Measurements from ENCODE around the gene ZNF784.

The ZNF784 gene

GRCh38 chr19:55586976-55587668, 37.2 kb downstream of the ZNF784 start:
- ATAC-seq, result peak; percentile 87

GRCh38 chr19:55585658-55586339, 38.6 kb downstream of the ZNF784 start:
- TF ChIP-seq TSHZ2 (CRISPR knock-in tag; IDR thresholded peaks at IDR 0.05) (no peak), ARNTL (CRISPR knock-in tag; IDR thresholded peaks at IDR 0.05; ENCODE audit: borderline replicate concordance, low read depth) (no peak), ZFP3 (CRISPR knock-in tag; IDR thresholded peaks at IDR 0.05) (no peak), POU6F1 (CRISPR knock-in tag; IDR thresholded peaks at IDR 0.05; ENCODE audit: borderline replicate concordance, low read depth) (no peak), CSRNP3 (CRISPR knock-in tag; IDR thresholded peaks at IDR 0.05) (no peak), TOX (CRISPR knock-in tag; IDR thresholded peaks at IDR 0.05; ENCODE audit: borderline replicate concordance) (no peak), SNAI2 (CRISPR knock-in tag; IDR thresholded peaks at IDR 0.05) (no peak), CSDC2 (CRISPR knock-in tag; IDR thresholded peaks at IDR 0.05) (no peak), PPARA (CRISPR knock-in tag; IDR thresholded peaks at IDR 0.05; ENCODE audit: borderline replicate concordance) (no peak), OSR1 (CRISPR knock-in tag; IDR thresholded peaks at IDR 0.05) (no peak), ESRRG (CRISPR knock-in tag; IDR thresholded peaks at IDR 0.05) (no peak), BACH2 (CRISPR knock-in tag; IDR thresholded peaks at IDR 0.05; ENCODE audit: borderline replicate concordance) (no peak), ISL1 (CRISPR knock-in tag; IDR thresholded peaks at IDR 0.05) (no peak), ZC3H10 (CRISPR knock-in tag; IDR thresholded peaks at IDR 0.05) (no peak), ZNF8 (CRISPR knock-in tag; IDR thresholded peaks at IDR 0.05) (no peak), CREB5 (CRISPR knock-in tag; IDR thresholded peaks at IDR 0.05; ENCODE audit: low read depth) (no peak), TCF4 (CRISPR knock-in tag; IDR thresholded peaks at IDR 0.05; ENCODE audit: borderline replicate concordance) (no peak)
- ATAC-seq, result peak; percentile 87

More at GRCh38 chr19:55586976-55587668, 37.2 kb downstream of the ZNF784 start:
- TF ChIP-seq ZNF565 (CRISPR knock-in tag; conservative IDR thresholded peaks at IDR 0.05; ENCODE audit: low read depth) (no peak), BACH2 (CRISPR knock-in tag; IDR thresholded peaks at IDR 0.05; ENCODE audit: borderline replicate concordance) (no peak)

GRCh38 chr19:55584871-55585270, 39.5 kb downstream of the ZNF784 start:
- ATAC-seq, result no peak
- no peak for TF ChIP-seq GLIS3 (CRISPR knock-in tag; IDR thresholded peaks at IDR 0.05)
- no peak for TF ChIP-seq POU6F1 (CRISPR knock-in tag; IDR thresholded peaks at IDR 0.05; ENCODE audit: borderline replicate concordance, low read depth)
- no peak for TF ChIP-seq ZNF565 (CRISPR knock-in tag; conservative IDR thresholded peaks at IDR 0.05; ENCODE audit: low read depth)
- TF ChIP-seq PPARA (CRISPR knock-in tag; IDR thresholded peaks at IDR 0.05; ENCODE audit: borderline replicate concordance), result no peak
- TF ChIP-seq CSDC2 (CRISPR knock-in tag; IDR thresholded peaks at IDR 0.05), result no peak
- no peak for TF ChIP-seq ISL1 (CRISPR knock-in tag; IDR thresholded peaks at IDR 0.05)
- TF ChIP-seq OSR1 (CRISPR knock-in tag; IDR thresholded peaks at IDR 0.05), result no peak
- no peak for TF ChIP-seq ARNTL (CRISPR knock-in tag; IDR thresholded peaks at IDR 0.05; ENCODE audit: borderline replicate concordance, low read depth)
- no peak for TF ChIP-seq TOX (CRISPR knock-in tag; IDR thresholded peaks at IDR 0.05; ENCODE audit: borderline replicate concordance)
- TF ChIP-seq SNAI2 (CRISPR knock-in tag; IDR thresholded peaks at IDR 0.05), result no peak
- no peak for TF ChIP-seq ZNF8 (CRISPR knock-in tag; IDR thresholded peaks at IDR 0.05)
- TF ChIP-seq CREB5 (CRISPR knock-in tag; IDR thresholded peaks at IDR 0.05; ENCODE audit: low read depth), result no peak
- no peak for TF ChIP-seq RARB (CRISPR knock-in tag; IDR thresholded peaks at IDR 0.05)
- no peak for TF ChIP-seq ZNF70 (CRISPR knock-in tag; IDR thresholded peaks at IDR 0.05)
- TF ChIP-seq CSRNP3 (CRISPR knock-in tag; IDR thresholded peaks at IDR 0.05), result no peak
